ENCODE data around the gene ELF1. TPM values are rescaled to one million over a fixed set of nuclear protein-coding genes. Genes with fewer than 3 reads are reported as not detected.

ELF1 gene
- total RNA-seq, 4 donors from 2014 or later, result 105 to 119 (median 110) TPM

DNA sequence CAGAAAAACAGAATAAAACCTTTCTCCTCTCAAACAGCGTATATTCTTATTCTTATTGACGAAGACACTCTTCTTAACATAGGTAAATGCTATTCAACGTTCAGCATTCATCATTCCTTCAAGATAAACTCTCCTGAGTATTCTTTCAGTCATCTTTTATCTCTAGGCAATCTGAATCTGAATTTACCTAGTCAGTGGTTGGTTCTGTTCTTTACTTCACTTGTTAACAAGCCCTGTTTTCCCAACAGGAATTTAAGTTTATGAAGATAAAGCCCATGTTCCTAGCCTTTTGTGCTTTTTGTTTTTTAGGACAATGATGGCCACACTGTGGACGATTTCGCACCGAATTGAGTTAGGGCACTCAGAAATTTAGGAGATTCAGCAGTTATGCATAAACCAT, 3.2 kb downstream of the ELF1 start:
- H3K36me3 ChIP-seq, result no peaks in the 10 kb centered on the region
- no peaks in the 10 kb centered on the region for H3K27me3 ChIP-seq
- H3K4me3 ChIP-seq (replicated peaks in 1 of 3), result no peak overlapping the region
- H3K27ac ChIP-seq, result peak overlapping the region in 1 of 3 donors; percentile 6
- intact Hi-C loops (cut with DNase I), result no loop called here
- WGBS, 2 donors, result 85 to 91% methylated on average over 6 of the region's 6 CpGs
- H3K4me1 ChIP-seq, result peaks cover 47 to 51% of the 10 kb centered on the region in 2 donors
- DNase-seq, result no peak
- H3K9me3 ChIP-seq, result no peaks in the 10 kb centered on the region
- TF ChIP-seq, protein P1, sequence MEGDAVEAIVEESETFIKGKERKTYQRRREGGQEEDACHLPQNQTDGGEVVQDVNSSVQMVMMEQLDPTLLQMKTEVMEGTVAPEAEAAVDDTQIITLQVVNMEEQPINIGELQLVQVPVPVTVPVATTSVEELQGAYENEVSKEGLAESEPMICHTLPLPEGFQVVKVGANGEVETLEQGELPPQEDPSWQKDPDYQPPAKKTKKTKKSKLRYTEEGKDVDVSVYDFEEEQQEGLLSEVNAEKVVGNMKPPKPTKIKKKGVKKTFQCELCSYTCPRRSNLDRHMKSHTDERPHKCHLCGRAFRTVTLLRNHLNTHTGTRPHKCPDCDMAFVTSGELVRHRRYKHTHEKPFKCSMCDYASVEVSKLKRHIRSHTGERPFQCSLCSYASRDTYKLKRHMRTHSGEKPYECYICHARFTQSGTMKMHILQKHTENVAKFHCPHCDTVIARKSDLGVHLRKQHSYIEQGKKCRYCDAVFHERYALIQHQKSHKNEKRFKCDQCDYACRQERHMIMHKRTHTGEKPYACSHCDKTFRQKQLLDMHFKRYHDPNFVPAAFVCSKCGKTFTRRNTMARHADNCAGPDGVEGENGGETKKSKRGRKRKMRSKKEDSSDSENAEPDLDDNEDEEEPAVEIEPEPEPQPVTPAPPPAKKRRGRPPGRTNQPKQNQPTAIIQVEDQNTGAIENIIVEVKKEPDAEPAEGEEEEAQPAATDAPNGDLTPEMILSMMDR (IDR thresholded peaks at IDR 0.05), result no peak
- TF ChIP-seq POLR2A (IDR thresholded peaks at IDR 0.05), result no peak

DNA sequence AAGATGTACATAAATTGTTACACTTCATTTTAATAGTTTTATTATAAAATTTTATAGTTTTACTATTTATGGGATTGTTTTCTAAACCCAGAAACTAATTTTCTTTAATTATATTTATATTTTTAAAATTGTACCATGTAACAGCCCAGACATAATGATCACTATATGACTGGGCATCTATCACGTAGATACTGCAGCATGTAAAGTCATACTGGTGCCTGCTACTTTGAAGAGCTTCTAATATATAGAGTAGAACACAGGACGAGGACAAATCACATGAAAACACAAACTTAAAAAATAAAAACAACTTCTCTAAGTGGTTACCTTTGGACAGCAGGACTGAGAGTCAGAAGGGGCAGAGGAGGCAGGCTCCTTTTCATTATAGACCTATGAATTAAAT, 5.3 kb downstream of the ELF1 start:
- TF ChIP-seq, protein P1 (IDR thresholded peaks at IDR 0.05), result no peak
- no peak for DNase-seq
- Histone ChIP-seq H3K36me3 (no peaks in the 10 kb centered on the region), H3K9me3 (no peaks in the 10 kb centered on the region), H3K27ac (no peak overlapping the region), H3K4me1 (peaks cover 32 to 44% of the 10 kb centered on the region in 2 donors), H3K4me3 (replicated peaks in 1 of 3) (no peak overlapping the region), H3K27me3 (no peaks in the 10 kb centered on the region)
- WGBS, 2 donors, result 83 to 90% methylated on average over 2 of the region's 2 CpGs
- intact Hi-C loops (cut with DNase I), result no loop called here

DNA sequence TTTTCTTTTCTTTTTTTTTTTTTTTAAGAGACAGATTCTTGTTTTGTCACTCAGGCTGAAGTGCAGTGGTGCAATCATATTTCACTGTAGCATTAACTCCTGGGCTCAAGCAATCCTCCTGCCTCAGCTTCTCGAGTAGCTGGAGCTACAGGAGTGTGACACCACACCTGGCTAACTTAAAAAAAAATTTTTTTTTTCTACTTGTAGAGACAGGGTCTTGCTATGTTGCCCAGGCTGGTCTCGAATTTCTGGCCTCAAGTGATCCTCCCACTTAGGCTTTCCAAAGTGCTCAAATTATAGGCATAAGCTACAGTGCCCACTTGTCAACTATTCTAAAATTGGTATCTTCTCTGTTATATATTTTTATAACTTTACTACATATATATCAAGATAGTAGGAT, 6.6 kb downstream of the ELF1 start:
- Histone ChIP-seq H3K4me3 (replicated peaks in 1 of 3) (no peak overlapping the region), H3K9me3 (no peaks in the 10 kb centered on the region), H3K27ac (no peak overlapping the region), H3K27me3 (no peaks in the 10 kb centered on the region), H3K36me3 (no peaks in the 10 kb centered on the region), H3K4me1 (peaks cover 39 to 42% of the 10 kb centered on the region in 2 donors)
- intact Hi-C loops (cut with DNase I), result no loop called here
- TF ChIP-seq, protein P1 (IDR thresholded peaks at IDR 0.05), result no peak
- TF ChIP-seq POLR2A (IDR thresholded peaks at IDR 0.05), result no peak
- 64 to 65% methylated on average over 2 of the region's 2 CpGs for WGBS, 2 donors
- DNase-seq, result peak in 1 of 2 donors; percentile 13

DNA sequence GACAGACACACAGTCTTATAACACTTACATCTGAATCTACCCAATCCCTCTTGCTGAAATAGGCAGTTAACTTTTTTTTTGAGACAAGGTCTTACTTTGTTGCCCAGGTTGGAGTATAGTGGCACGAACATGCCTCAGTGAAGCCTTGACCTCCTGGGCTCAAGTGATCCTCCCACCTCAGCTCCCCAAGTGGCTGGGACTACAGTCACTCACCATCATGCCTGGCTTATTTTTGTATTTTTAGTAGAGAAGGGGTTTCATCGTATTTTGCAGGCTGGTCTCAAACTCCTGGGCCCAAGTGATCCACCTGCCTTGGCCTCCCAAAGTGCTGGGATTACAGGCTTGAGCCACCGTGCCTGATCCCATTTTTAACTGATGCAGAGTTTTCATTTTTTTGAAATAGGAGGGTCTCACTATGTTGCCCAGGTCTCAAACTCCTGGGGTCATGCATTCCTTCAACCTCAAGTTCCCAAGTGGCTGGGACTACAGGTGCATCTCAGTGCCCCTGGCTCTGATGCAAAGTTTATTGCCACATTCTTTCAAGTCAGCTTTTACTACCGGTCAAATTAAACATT, 7.6 kb downstream of the ELF1 start:
- TF ChIP-seq POLR2A (IDR thresholded peaks at IDR 0.05), result no peak
- TF ChIP-seq, protein P1 (IDR thresholded peaks at IDR 0.05), result no peak
- H3K36me3 ChIP-seq, result no peaks in the 10 kb centered on the region
- intact Hi-C loops (cut with DNase I), result no loop called here
- H3K4me1 ChIP-seq, result peaks cover 36 to 47% of the 10 kb centered on the region in 2 donors
- 67 to 75% methylated on average over 4 of the region's 4 CpGs for WGBS, 2 donors
- no peaks in the 10 kb centered on the region for H3K9me3 ChIP-seq
- H3K27ac ChIP-seq, result peak overlapping the region in 2 of 3 donors; percentile 3 to 11
- DNase-seq, result peak in 1 of 2 donors; percentile 15
- H3K4me3 ChIP-seq (replicated peaks in 1 of 3), result no peak overlapping the region
- no peaks in the 10 kb centered on the region for H3K27me3 ChIP-seq

DNA sequence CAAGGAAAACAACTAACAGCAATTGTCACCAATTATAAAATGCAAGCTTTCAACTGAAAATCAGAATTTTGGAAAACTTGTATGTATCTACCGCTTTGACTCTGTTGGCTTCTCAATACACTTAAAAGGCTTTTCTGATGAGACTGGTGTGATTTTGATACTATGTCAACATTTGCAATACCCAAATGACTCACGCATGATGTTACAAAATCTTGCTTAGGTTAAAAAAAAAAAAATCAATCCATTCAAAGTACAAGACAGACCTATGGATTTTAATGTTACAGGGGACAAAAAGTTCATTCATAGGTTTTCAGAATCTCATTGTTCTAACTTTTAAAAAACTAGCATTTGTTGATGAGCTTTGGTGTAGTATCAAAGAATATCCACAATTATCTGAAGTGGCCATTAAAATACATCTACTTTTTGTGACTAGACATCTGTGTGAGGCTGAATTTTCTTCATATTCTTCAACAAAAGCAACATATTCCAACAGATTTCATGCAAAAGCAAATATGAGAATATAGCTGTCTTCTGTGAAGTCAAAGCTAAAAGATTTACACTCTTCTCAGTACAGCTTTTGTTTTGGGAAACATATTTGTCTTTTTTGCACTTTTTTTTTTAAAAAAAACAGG, 10.7 kb downstream of the ELF1 start:
- H3K36me3 ChIP-seq, result no peaks in the 10 kb centered on the region
- intact Hi-C loops (cut with DNase I), result no loop called here
- no peak overlapping the region for H3K27ac ChIP-seq
- 93 to 94% methylated on average over 2 of the region's 2 CpGs for WGBS, 2 donors
- no peaks in the 10 kb centered on the region for H3K9me3 ChIP-seq
- peaks cover 37 to 50% of the 10 kb centered on the region in 2 donors for H3K4me1 ChIP-seq
- no peak for TF ChIP-seq POLR2A (IDR thresholded peaks at IDR 0.05)
- TF ChIP-seq, protein P1 (IDR thresholded peaks at IDR 0.05), result no peak
- H3K27me3 ChIP-seq, result no peaks in the 10 kb centered on the region
- H3K4me3 ChIP-seq (replicated peaks in 1 of 3), result no peak overlapping the region
- DNase-seq, result no peak
